Liver (tissue), 9 donors: ENCODE data around the gene NKD2. TPM values are rescaled to one million over a fixed set of nuclear protein-coding genes. Genes with fewer than 3 reads are reported as not detected.

Experiments
- DNase-seq: peaks from one replicate; pipeline ENCODE4 v3.0.0-alpha.2; 2017; ENCODE audit warnings: low spot score
- H3K27ac ChIP-seq, 2 donors: one replicate each; pipeline ENCODE4 v1.7.0; 2013; ENCODE audit warnings: inconsistent platforms in 2 of 2, low read length in 2 of 2, control low read depth in 1 of 2, low read depth in 1 of 2, mild to moderate bottlenecking in 1 of 2
- H3K27me3 ChIP-seq, 4 donors: one replicate each; pipeline versions ENCODE4 v1.6.1 to v1.7.0; 2013; ENCODE audit warnings: low read length in 3 of 4, inconsistent platforms in 1 of 4, mild to moderate bottlenecking in 1 of 4, moderate library complexity in 1 of 4; ENCODE audit not compliant: control insufficient read depth in 4 of 4, insufficient read depth in 4 of 4
- H3K36me3 ChIP-seq, 4 donors: one replicate each; pipeline versions ENCODE4 v1.6.1 to v1.7.0; 2013; ENCODE audit warnings: low read length in 3 of 4, mild to moderate bottlenecking in 3 of 4, low read depth in 1 of 4, moderate library complexity in 1 of 4; ENCODE audit not compliant: control insufficient read depth in 4 of 4, insufficient read depth in 3 of 4
- H3K4me1 ChIP-seq, 4 donors: one replicate each; pipeline versions ENCODE4 v1.6.1 to v1.7.0; 2013; ENCODE audit warnings: low read length in 3 of 4, mild to moderate bottlenecking in 3 of 4, moderate library complexity in 1 of 4; ENCODE audit not compliant: control insufficient read depth in 4 of 4, insufficient read depth in 4 of 4
- H3K4me3 ChIP-seq, 3 donors: one replicate each; pipeline versions ENCODE4 v1.6.1 to v1.7.0; 2013; ENCODE audit warnings: low read length in 3 of 3, control low read depth in 1 of 3, low read depth in 1 of 3, mild to moderate bottlenecking in 1 of 3
- H3K9ac ChIP-seq, 2 donors: one replicate each; pipeline ENCODE4 v1.7.0; 2013; ENCODE audit warnings: low read length in 2 of 2, mild to moderate bottlenecking in 2 of 2, moderate library complexity in 2 of 2, control low read depth in 1 of 2, low read depth in 1 of 2
- H3K9me3 ChIP-seq, 4 donors: one replicate each; pipeline versions ENCODE4 v1.6.1 to v1.7.0; 2013; ENCODE audit warnings: low read length in 3 of 4; ENCODE audit not compliant: control insufficient read depth in 4 of 4
- CTCF ChIP-seq: fragments of 150-350 bp; IDR thresholded peaks from 2 replicates; pipeline ENCODE4 v1.5.1; 2017; ENCODE audit warnings: improper control_type of control experiment, low read depth, low read length; ENCODE audit not compliant: missing input control
- EGR1 ChIP-seq, 2 donors: IDR thresholded peaks; 2 replicates each; pipeline ENCODE4 v1.6.1; 2016 to 2018; ENCODE audit warnings: antibody characterized with exemption in 2 of 2, low read depth in 2 of 2
- FOXA1 ChIP-seq: IDR thresholded peaks from 2 replicates; pipeline ENCODE4 v1.6.1; 2016; ENCODE audit warnings: antibody characterized with exemption
- FOXA2 ChIP-seq: IDR thresholded peaks from 2 replicates; pipeline ENCODE4 v1.6.1; 2016; ENCODE audit warnings: antibody characterized with exemption
- GABPA ChIP-seq, 2 donors: IDR thresholded peaks in 1 of 2; conservative IDR thresholded peaks in 1 of 2; 2 replicates each; pipeline ENCODE4 v1.6.1; 2016; ENCODE audit warnings: antibody characterized with exemption in 2 of 2, mild to moderate bottlenecking in 1 of 2, moderate library complexity in 1 of 2
- HNF4A ChIP-seq, 2 donors: conservative IDR thresholded peaks; 2 replicates each; pipeline ENCODE4 v1.6.1; 2016; ENCODE audit warnings: antibody characterized with exemption in 2 of 2, mild to moderate bottlenecking in 2 of 2
- HNF4G ChIP-seq: IDR thresholded peaks from 2 replicates; pipeline ENCODE4 v1.6.1; 2016; ENCODE audit warnings: antibody characterized with exemption
- JUND ChIP-seq, 2 donors: IDR thresholded peaks; 2 replicates each; pipeline ENCODE4 v1.6.1; 2016; ENCODE audit warnings: antibody characterized with exemption in 2 of 2
- MAX ChIP-seq: IDR thresholded peaks from 2 replicates; pipeline ENCODE4 v1.6.1; 2016; ENCODE audit warnings: antibody characterized with exemption
- NR2F2 ChIP-seq: IDR thresholded peaks from 2 replicates; pipeline ENCODE4 v1.6.1; 2016; ENCODE audit warnings: antibody characterized with exemption
- RAD21 ChIP-seq, 2 donors: IDR thresholded peaks; 2 replicates each; pipeline ENCODE4 v1.6.1; 2016; ENCODE audit warnings: antibody characterized with exemption in 2 of 2, mild to moderate bottlenecking in 2 of 2
- REST ChIP-seq: IDR thresholded peaks from 2 replicates; pipeline ENCODE4 v1.6.1; 2016; ENCODE audit warnings: antibody characterized with exemption, mild to moderate bottlenecking
- RXRA ChIP-seq, 2 donors: IDR thresholded peaks; 2 replicates each; pipeline ENCODE4 v1.6.1; 2017 to 2018; ENCODE audit warnings: antibody characterized with exemption in 2 of 2, mild to moderate bottlenecking in 1 of 2
- SP1 ChIP-seq: IDR thresholded peaks from 2 replicates; pipeline ENCODE4 v1.6.1; 2018; ENCODE audit warnings: antibody characterized with exemption, mild to moderate bottlenecking
- TAF1 ChIP-seq: conservative IDR thresholded peaks from 2 replicates; pipeline ENCODE4 v1.6.1; 2016; ENCODE audit warnings: antibody characterized with exemption, mild to moderate bottlenecking
- YY1 ChIP-seq: IDR thresholded peaks from 2 replicates; pipeline ENCODE4 v1.6.1; 2016; ENCODE audit warnings: antibody characterized with exemption, mild to moderate bottlenecking
- ZBTB33 ChIP-seq: IDR thresholded peaks from 2 replicates; pipeline ENCODE4 v1.6.1; 2016; ENCODE audit warnings: antibody characterized with exemption
- WGBS: extraction: QIAGEN DNeasy Blood & Tissue Kit; methylation state at CpG from one replicate; pipeline ENCODE4 v1.1.7; 2013; 5-methylcytosine and 5-hydroxymethylcytosine counted together
- polyA plus RNA-seq, 2 donors: library from polyadenylated mRNA; stranded (reverse) in 1 of 2; unstranded in 1 of 2; fragments of 200-250 nt in 1 of 2; fragments of >200 nt in 1 of 2; fragmentation: Nextera tagmentation in 1 of 2; extraction: Ambion mirVana in 1 of 2; gene quantifications; one replicate each; pipeline versions ENCODE4 v1.2.1 to v1.2.3, GENCODE V29; 2013 to 2015
- total RNA-seq, 2 donors: library from RNA; depleted of rRNA; stranded (reverse); fragments of >200 nt; gene quantifications; one replicate each; pipeline ENCODE4 v1.2.3, GENCODE V29; 2014
- donor health status: healthy.
- donor health status: healthy.
- donor health status: healthy.
- donor health status: healthy.
- donor health status: healthy.

Gene NKD2
- total and polyA plus RNA-seq, 4 donors = 0.09 to 1.3 (median 0.42) TPM

- H3K27ac ChIP-seq = no peak overlapping the region
- H3K4me1 ChIP-seq = no peaks in the 10 kb centered on the region
- no peaks in the 10 kb centered on the region for H3K36me3 ChIP-seq
- H3K4me3 ChIP-seq = no peak overlapping the region
- no peaks in the 10 kb centered on the region for H3K9me3 ChIP-seq
- TF ChIP-seq REST (no peak), MAX (no peak), NR2F2 (no peak), YY1 (no peak), GABPA (IDR thresholded peaks at IDR 0.05 in 1 of 2, conservative IDR thresholded peaks at IDR 0.05 in 1 of 2) (no peak), EGR1 (IDR thresholded peaks at IDR 0.05; ENCODE audit: low read depth in 2 of 2) (no peak)
- no peaks in the 10 kb centered on the region for H3K27me3 ChIP-seq
- 91% methylated on average over 26 of the region's 26 CpGs for WGBS
- H3K9ac ChIP-seq = no peak overlapping the region
- DNase-seq = no peak
These were observed 24.6 kb downstream of the NKD2 start for GRCh38 chr5:1033178-1033577.

GRCh38 chr5:1033606-1034420, 25.2 kb downstream of the NKD2 start:
- no peaks in the 10 kb centered on the region for H3K9me3 ChIP-seq
- H3K4me3 ChIP-seq = no peak overlapping the region
- TF ChIP-seq JUND (IDR thresholded peaks at IDR 0.05) (no peak), YY1 (no peak), SP1 (no peak), EGR1 (IDR thresholded peaks at IDR 0.05; ENCODE audit: low read depth in 2 of 2) (no peak), CTCF (no peak), TAF1 (no peak), HNF4G (no peak), HNF4A (conservative IDR thresholded peaks at IDR 0.05) (no peak), RAD21 (IDR thresholded peaks at IDR 0.05) (no peak), REST (no peak), ZBTB33 (no peak), FOXA1 (no peak), FOXA2 (no peak), RXRA (IDR thresholded peaks at IDR 0.05) (no peak), GABPA (IDR thresholded peaks at IDR 0.05 in 1 of 2, conservative IDR thresholded peaks at IDR 0.05 in 1 of 2) (no peak), MAX (no peak)
- H3K4me1 ChIP-seq = no peaks in the 10 kb centered on the region
- WGBS = 89% methylated on average over 29 of the region's 29 CpGs
- no peaks in the 10 kb centered on the region for H3K27me3 ChIP-seq
- no peak for DNase-seq
- no peak overlapping the region for H3K9ac ChIP-seq
- no peaks in the 10 kb centered on the region for H3K36me3 ChIP-seq
- no peak overlapping the region for H3K27ac ChIP-seq
